ENCODE data around the gene LZTFL1.
A peak's percentile ranks its signal among the peaks of the same experiment; 100 is the strongest.

Gene LZTFL1

GRCh38 chr3:45814322-45814721 lies 27.6 kb downstream of the LZTFL1 start:
- no peak for DNase-seq

- no peak for DNase-seq
Measured at GRCh38 chr3:45807681-45808540, 34.0 kb downstream of the LZTFL1 start.

DNA sequence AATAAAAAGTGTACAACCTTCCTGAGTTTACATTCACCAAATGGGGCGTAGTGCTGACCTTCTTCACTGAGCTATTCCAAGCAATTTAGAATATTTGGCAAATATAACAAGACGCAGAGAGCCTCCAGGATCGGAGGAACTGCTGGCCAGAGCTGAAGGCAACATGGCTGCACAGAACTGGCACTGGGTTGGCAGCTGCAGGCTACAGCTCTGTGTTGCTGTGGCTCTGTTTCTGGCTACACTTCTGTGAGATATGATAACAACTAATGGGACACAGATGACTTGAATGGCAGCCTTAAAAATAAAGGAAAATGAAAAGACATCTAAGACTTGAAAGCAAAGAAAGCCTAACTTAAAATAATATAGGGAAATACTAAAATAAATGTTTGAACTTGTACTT lies 34.8 kb downstream of the LZTFL1 start:
- no peak for DNase-seq

- no peak for DNase-seq
Measured at GRCh38 chr3:45806072-45806471, 35.8 kb downstream of the LZTFL1 start.

DNA sequence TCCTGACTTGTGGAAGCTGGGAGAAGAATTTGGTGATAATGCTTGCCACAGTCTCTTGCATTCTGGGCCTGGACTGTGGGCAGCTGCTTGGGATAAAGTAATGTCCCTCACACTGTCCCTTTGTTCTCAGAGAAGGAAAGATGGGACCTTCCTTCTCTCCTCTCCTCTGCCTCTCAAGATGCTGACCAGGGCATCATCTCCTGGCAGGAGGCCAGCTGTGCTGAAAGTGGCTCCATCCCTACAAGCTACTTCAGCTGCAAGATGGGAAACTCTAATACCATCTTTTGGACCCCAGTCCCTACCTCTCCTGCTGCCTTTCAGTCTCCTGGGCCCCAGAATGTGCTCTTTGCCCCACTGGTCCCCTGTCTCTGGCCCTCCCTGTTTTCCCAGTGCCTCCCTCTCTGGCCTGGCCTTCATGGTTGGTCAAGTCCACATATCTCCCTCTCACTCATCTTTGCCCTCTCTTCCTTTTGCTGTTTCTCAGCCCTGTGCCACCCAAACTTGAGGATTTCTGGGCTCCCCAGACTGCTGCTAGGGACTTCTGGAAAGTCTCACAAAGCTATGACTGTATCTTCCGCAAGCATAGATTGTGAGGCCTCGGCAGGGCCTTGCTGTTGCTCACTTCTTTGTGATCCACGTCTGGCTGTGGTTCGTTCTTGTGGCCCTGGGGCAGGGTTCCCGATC lies 38.5 kb downstream of the LZTFL1 start:
- no peak for DNase-seq

DNA sequence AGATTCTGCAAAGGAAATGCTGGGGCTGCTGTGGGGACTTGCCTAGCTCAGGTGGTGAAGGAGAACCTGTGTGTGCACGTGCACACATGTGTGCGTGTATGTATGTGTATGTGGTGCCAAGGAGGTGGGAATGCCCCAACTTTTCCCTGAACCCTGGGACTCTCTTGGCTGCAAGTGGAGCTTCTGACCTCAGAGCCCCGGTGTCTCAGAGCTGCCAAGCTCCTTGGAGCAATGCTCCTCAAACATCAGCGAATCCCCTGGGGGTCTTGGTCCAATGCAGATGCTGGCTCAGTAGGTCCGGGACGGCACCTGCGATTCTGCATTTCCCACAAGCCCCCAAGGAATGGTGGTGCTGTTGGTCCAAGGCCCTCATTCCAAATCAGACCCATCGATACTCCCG lies 39.8 kb downstream of the LZTFL1 start:
- DNase-seq, result no peak

GRCh38 chr3:45800611-45801010 lies 41.3 kb downstream of the LZTFL1 start:
- no peak for DNase-seq

DNA sequence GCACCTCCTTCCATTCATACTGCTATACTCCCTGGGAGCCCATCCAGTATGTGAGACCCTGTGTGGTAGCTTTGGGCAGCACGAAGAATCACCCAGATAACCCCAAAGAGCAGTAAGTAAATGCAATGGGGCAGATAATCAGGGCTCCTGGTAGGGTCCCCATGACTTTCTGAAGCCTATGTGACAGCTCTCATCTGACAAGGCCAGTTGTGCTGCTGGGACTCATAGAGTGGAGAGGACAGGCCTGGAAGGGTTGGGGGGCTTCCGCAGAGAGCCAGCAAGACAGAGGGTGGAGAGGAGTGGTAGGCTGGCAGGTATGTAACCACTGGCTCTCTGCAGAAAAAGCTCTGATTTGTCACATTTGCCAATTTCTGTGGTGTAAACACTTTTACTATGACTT lies 42.3 kb downstream of the LZTFL1 start:
- no peak for DNase-seq

DNA sequence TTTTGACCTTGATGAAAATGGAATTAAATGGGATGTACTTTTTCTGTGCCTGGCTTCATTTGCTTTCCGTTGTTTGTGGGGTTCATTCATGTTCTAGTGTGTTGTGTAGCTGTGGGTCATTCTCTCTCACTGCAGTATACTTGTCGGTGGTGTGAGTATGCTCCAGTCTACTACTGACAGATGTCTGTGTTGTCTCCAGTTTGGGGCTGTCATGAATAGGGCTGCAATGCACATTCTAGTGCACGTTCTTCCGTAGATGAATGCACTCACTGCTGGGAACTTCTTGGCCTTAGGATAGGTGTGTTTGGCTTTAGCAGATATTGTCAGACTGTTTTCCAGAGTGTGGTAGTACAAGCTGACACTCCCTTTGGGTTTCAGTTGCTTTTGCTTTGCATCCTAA lies 43.9 kb downstream of the LZTFL1 start:
- DNase-seq, result no peak

DNA sequence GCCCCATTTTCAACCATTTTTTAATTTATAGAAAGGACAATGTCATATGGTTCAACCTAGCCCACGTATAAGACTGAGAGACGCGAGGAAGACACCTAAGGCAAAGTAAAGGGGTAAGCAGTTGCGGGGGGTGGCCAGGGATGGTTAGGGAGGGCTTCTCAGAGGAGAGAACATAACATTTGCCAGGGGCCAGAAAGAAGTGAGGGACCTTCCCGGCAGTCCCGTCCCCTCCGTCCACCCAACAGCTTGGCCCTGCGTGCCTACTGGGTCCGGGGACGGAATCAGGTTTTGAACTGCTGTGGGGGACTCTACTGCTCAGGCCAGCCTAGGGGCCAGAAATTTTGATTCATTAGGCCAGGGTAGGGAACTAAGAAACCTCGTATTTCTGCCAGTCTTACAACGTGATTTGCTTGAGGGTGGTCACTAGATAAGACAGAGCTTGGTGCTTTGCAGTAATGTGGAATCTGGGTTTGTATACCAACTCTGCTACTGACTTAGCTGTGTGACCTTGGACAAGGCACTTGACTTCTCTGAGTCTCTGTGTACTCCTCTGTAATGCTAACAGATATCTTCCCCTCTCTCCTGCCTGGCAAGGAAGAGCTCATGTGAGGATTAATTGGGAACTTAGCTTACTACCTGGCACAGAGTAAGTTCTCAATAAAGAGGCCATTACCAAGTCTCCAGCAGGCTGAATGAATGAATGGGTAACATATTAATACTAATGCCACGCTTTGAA lies 44.8 kb downstream of the LZTFL1 start:
- no peak for DNase-seq

DNA sequence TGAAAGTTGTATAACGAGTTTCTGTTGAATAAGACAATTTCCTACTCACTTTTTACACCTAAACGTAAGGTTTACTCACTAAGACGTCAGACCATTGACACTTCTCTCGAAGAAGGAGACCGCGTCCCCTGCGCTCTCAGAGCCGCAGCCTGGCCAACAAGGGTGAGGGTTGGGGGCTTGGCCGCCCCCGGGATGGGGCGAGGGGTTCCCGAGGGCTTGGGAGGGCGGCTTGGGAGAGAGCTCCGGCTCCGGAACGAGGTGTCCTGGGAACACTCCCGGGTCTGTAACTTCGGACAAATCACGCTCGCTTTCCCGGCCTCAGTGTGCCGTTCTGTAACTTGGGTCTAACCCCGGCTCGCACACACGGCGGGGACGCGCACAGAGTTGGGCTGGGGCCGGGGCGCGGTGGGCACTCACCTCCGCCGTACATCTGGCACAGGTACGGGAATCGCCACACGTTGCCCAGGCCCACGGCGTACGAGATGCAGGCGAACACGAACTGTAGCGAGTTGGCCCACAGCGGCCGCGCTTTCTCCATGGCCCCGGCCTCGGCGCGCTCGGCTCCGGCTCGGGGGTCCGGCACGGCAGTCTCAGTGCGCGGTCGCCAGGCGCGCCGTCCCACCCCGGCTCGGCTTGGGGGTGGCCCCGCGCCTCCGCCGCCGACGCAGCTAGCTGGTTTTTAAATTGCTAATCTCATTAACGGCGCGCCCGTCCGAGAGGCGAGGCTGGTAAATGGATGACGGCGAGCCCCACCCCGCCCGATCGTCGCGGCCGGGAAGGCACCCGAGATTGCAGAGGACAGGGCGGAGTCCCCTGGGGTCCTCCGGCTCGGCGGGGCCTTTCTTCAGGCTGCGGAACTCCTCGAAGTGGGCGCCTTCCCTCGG lies 45.8 kb downstream of the LZTFL1 start, which contains the start of gene SLC6A20:
TSS of gene SLC6A20 (minus strand) at position 655 of the 884 bp plus-strand sequence. CDS start at position 538, 117 bp downstream.
- DNase-seq, result peak; percentile 56

GRCh38 chr3:45795509-45795881 lies 46.4 kb downstream of the LZTFL1 start:
- DNase-seq, result peak; percentile 62

- DNase-seq, result no peak
Measured at GRCh38 chr3:45794660-45795059, 47.3 kb downstream of the LZTFL1 start.

DNA sequence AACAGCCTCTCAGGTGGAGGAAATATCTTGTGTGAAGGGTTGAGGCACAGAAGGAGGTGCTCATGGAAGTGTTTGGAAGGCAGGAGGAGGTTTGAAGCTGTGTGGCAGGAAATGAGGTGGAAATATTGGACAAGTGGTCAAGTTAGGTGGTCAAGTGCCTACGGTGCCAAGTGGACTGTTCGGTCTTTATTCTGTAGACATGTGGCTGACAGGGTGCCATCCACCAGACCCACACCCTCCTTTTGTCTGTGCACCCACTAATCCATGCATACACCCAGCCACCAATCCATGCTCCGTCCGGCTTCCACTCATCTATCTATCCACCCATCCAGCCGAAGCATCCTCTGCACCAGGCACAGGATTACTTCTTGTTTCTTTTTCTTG lies 47.8 kb downstream of the LZTFL1 start:
- no peak for DNase-seq

GRCh38 chr3:45793482-45794176 lies 48.3 kb downstream of the LZTFL1 start:
- no peak for DNase-seq

- no peak for DNase-seq
Measured at GRCh38 chr3:45792516-45793172, 49.3 kb downstream of the LZTFL1 start.

DNA sequence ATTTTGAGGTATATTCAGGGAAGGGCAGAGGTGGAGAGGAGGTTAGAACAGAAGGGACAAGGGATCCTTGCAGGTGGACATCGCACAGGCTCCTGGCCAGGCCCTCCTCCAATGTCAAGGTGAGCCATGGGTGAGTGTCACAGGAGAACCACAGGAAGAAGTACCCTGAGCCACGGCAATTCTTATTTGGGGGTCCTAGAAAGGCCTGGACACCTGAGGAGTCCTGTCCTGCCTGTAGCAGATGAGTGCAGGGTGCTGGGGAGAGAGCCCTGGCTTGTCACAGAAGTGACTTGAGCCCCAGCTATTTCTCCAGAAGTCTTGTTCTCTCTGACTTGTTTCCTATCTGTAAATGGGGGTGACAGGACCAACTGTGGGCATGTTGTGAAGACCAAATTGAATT lies 49.9 kb downstream of the LZTFL1 start:
- no peak for DNase-seq

DNA sequence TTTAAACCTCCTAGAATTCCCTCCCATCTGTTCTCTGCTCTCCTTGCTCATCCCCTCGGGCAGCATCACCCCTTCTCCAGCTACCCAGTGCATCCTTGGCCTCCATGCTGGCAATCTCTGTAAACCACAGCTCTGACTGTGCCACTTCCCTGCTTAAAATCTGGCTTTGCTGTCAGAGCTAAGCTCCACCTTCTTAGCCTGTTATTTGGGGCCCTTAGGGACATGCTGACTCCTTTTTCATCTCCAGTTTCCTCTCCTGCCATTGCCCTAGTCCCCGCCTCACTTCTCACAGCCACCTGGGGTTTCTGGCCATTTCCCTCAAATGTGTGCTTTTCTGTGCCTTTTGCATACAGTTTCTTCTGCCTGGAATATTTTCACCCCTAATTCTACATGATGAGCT lies 51.3 kb downstream of the LZTFL1 start:
- DNase-seq, result no peak

DNA sequence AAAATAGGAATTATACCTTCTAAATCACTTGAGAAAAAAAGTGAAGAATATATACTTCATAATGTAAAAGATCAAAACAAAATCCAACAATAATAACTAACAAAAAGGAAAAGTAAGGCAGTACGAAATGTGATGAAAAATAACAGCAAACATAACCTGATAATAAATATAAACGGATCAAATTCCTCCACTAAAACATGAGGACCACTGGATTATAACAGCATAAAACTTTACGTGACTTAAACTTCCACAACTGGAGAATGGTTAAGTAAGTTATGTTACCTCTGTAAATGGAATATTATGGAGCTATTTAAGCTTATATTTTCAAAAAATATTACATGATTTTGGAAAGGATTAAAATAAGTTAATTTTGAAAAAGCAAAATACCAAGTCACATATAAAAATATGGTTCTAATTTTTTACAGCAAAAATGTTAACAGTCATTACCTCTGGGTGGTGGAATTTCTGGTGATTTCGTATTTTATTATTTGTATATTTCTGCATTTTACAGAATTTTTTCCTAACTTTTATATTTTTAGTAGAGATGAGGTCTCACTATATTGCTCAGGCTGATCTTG lies 52.6 kb downstream of the LZTFL1 start:
- no peak for DNase-seq

DNA sequence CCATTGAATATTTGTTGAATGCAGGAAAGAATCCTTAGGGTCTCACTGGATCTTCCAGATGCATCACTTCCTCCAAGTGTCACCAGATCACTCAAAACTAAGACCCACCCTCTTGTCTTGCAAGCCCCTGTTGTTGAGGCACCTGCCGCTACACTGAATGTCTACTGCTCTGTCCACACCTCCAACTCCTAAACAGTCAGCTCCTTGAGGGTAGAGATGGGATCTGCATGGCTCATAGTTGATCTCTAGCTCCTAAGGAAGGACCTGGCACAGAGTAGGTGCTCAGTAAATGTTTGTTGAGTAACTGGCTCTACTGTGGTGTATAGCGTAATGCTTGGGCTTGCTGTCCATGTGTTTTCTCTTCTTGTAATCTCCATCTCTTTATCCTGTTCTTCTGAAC lies 54.4 kb downstream of the LZTFL1 start:
- no peak for DNase-seq

Data from right kidney (tissue), 1 donor.